ENCODE data around the gene ZGRF1. TPM values are rescaled to one million over a fixed set of nuclear protein-coding genes. Genes with fewer than 3 reads are reported as not detected.

The ZGRF1 gene
- total and polyA plus RNA-seq, 9 of the 15 experiments (the other 6 are each of a cell fraction or from before 2014, with no cell fraction given): 8.8 to 35.2 (median 22.0) TPM

DNA sequence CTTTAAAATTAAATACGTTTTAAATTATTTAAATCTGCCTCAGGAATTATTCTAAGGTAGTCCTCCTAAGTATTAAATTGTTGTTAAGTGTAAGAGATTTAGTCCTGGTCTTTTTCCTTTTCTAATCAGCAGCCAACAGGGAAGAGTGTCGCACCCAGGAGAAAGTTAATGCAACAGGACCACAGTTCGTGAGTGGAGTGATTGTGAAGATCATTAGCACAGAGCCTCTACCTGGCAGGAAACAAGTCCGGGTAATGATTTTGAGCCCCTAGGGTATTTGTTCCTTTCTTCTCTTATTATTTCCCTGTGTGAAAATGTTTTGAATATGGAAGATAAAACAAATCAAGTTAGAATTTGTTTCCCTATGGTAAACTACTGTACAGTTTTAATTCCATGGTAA, 13.6 kb upstream of the ZGRF1 start:
- H3K36me3 ChIP-seq (ENCODE audit: control insufficient read depth, insufficient read depth, low read length): peaks cover 74% of the 10 kb centered on the region
- DNase-seq (ENCODE audit: extremely low read depth in 1 of 4, low spot score in 3 of 4) (no peak), FAIRE-seq (no peak), ATAC-seq (no peak)
- H3K9me3 ChIP-seq (replicated peaks; ENCODE audit: control insufficient read depth, insufficient read depth, low read depth, low read length): no peaks in the 10 kb centered on the region
- H2AFZ ChIP-seq (ENCODE audit: low read depth, low read length): no peak overlapping the region
- POLR2A ChIA-PET: no interaction called here
- TF ChIP-seq, protein P1, sequence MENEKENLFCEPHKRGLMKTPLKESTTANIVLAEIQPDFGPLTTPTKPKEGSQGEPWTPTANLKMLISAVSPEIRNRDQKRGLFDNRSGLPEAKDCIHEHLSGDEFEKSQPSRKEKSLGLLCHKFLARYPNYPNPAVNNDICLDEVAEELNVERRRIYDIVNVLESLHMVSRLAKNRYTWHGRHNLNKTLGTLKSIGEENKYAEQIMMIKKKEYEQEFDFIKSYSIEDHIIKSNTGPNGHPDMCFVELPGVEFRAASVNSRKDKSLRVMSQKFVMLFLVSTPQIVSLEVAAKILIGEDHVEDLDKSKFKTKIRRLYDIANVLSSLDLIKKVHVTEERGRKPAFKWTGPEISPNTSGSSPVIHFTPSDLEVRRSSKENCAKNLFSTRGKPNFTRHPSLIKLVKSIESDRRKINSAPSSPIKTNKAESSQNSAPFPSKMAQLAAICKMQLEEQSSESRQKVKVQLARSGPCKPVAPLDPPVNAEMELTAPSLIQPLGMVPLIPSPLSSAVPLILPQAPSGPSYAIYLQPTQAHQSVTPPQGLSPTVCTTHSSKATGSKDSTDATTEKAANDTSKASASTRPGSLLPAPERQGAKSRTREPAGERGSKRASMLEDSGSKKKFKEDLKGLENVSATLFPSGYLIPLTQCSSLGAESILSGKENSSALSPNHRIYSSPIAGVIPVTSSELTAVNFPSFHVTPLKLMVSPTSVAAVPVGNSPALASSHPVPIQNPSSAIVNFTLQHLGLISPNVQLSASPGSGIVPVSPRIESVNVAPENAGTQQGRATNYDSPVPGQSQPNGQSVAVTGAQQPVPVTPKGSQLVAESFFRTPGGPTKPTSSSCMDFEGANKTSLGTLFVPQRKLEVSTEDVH (IDR thresholded peaks at IDR 0.05; ENCODE audit: low read depth, partially characterized antibody): no peak
- TF ChIP-seq SP2 (IDR thresholded peaks at IDR 0.05; ENCODE audit: extremely low read depth, low read depth, low read length, poor library complexity, severe bottlenecking): no peak
- no peak for TF ChIP-seq ZNF785 (CRISPR knock-in tag; IDR thresholded peaks at IDR 0.05)
- TF ChIP-seq PCBP2 (IDR thresholded peaks at IDR 0.05; ENCODE audit: low read depth, low read length, poor library complexity, severe bottlenecking): no peak
- no peak for TF ChIP-seq POU5F1 (IDR thresholded peaks at IDR 0.05; ENCODE audit: borderline replicate concordance, low read depth, low read length, partially characterized antibody)
- no peak for TF ChIP-seq ZFPM2 (CRISPR knock-in tag; IDR thresholded peaks at IDR 0.05)
- TF ChIP-seq, protein P2, sequence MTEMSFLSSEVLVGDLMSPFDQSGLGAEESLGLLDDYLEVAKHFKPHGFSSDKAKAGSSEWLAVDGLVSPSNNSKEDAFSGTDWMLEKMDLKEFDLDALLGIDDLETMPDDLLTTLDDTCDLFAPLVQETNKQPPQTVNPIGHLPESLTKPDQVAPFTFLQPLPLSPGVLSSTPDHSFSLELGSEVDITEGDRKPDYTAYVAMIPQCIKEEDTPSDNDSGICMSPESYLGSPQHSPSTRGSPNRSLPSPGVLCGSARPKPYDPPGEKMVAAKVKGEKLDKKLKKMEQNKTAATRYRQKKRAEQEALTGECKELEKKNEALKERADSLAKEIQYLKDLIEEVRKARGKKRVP (CRISPR knock-in tag; IDR thresholded peaks at IDR 0.05): no peak
- TF ChIP-seq XRCC4 (IDR thresholded peaks at IDR 0.05; ENCODE audit: extremely low read depth, insufficient read depth, insufficient read length): no peak
- TF ChIP-seq, protein P3, sequence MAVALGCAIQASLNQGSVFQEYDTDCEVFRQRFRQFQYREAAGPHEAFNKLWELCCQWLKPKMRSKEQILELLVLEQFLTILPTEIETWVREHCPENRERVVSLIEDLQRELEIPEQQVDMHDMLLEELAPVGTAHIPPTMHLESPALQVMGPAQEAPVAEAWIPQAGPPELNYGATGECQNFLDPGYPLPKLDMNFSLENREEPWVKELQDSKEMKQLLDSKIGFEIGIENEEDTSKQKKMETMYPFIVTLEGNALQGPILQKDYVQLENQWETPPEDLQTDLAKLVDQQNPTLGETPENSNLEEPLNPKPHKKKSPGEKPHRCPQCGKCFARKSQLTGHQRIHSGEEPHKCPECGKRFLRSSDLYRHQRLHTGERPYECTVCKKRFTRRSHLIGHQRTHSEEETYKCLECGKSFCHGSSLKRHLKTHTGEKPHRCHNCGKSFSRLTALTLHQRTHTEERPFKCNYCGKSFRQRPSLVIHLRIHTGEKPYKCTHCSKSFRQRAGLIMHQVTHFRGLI (CRISPR knock-in tag; IDR thresholded peaks at IDR 0.05): no peak
- TF ChIP-seq, protein P4, sequence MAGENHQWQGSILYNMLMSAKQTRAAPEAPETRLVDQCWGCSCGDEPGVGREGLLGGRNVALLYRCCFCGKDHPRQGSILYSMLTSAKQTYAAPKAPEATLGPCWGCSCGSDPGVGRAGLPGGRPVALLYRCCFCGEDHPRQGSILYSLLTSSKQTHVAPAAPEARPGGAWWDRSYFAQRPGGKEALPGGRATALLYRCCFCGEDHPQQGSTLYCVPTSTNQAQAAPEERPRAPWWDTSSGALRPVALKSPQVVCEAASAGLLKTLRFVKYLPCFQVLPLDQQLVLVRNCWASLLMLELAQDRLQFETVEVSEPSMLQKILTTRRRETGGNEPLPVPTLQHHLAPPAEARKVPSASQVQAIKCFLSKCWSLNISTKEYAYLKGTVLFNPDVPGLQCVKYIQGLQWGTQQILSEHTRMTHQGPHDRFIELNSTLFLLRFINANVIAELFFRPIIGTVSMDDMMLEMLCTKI (IDR thresholded peaks at IDR 0.05; ENCODE audit: partially characterized antibody): no peak
- TF ChIP-seq KDM5B (IDR thresholded peaks at IDR 0.05; ENCODE audit: insufficient replicate concordance, low read depth, low read length): no peak
- H3K4me1 ChIP-seq (replicated peaks in 1 of 2; ENCODE audit: control insufficient read depth in 2 of 2, insufficient read depth in 2 of 2, low read length in 2 of 2): no peaks in the 10 kb centered on the region
- intact Hi-C loops (cut with micrococcal nuclease) (no loop called here), in situ Hi-C loops (cut with MboI) (no loop called here)
- no peaks in the 10 kb centered on the region for H3K79me2 ChIP-seq (ENCODE audit: control insufficient read depth, insufficient read depth, low read length)
- CTCF ChIA-PET (ENCODE audit: low intra/inter-chr PET ratio): no interaction called here
- no peaks in the 10 kb centered on the region for H4K20me1 ChIP-seq (replicated peaks; ENCODE audit: control insufficient read depth, insufficient read depth, low read length)
- no peaks in the 10 kb centered on the region for H3K27me3 ChIP-seq (ENCODE audit: control insufficient read depth in 2 of 2, insufficient read depth in 2 of 2, low read length in 2 of 2)
- H3K9me1 ChIP-seq (ENCODE audit: control insufficient read depth, insufficient read depth, low read length): no peaks in the 10 kb centered on the region
- H3K9ac ChIP-seq (ENCODE audit: insufficient read depth in 1 of 2, low read depth in 2 of 2, low read length in 2 of 2): no peak overlapping the region
- WGBS (ENCODE audit: insufficient coverage, low coverage, missing lambda C conversion rate): 76% methylated on average over 4 of the region's 4 CpGs
- H3K4me2 ChIP-seq (ENCODE audit: insufficient read depth, low read length): no peak overlapping the region
- BruUV-seq (replicated peaks): no TSS peak
- no peak overlapping the region for H3K27ac ChIP-seq (ENCODE audit: extremely low read depth, low read depth, low read length)
- no peak overlapping the region for H3K4me3 ChIP-seq
